Measurements from ENCODE around the gene MAP3K8. TPM values are rescaled to one million over a fixed set of nuclear protein-coding genes. Genes with fewer than 3 reads are reported as not detected.

Gene MAP3K8
- total RNA-seq, 1 donor from 2014 or later: 34.0 TPM

GRCh38 chr10:30510184-30510931, 76.4 kb downstream of the MAP3K8 start:
- Histone ChIP-seq H3K27ac (peak overlapping the region; percentile 52), H3K36me3 (no peaks in the 10 kb centered on the region), H3K27me3 (ENCODE audit: low read depth) (no peaks in the 10 kb centered on the region), H3K4me1 (peaks cover 32% of the 10 kb centered on the region), H3K9me3 (no peaks in the 10 kb centered on the region), H3K4me3 (no peak overlapping the region)
- intact Hi-C loops (cut with DNase I): no loop called here
- ATAC-seq (peak; percentile 76 to 89), DNase-seq (no peak)
- no peak for TF ChIP-seq CTCF (IDR thresholded peaks at IDR 0.05)

GRCh38 chr10:30510932-30511700, 77.1 kb downstream of the MAP3K8 start:
- H3K4me1 ChIP-seq: peaks cover 25% of the 10 kb centered on the region
- TF ChIP-seq CTCF (IDR thresholded peaks at IDR 0.05): no peak
- ATAC-seq (no peak), DNase-seq (no peak)
- H3K4me3 ChIP-seq: no peak overlapping the region
- no peak overlapping the region for H3K27ac ChIP-seq
- H3K9me3 ChIP-seq: no peaks in the 10 kb centered on the region
- intact Hi-C loops (cut with DNase I): no loop called here
- no peaks in the 10 kb centered on the region for H3K27me3 ChIP-seq (ENCODE audit: low read depth)
- no peaks in the 10 kb centered on the region for H3K36me3 ChIP-seq

Other genes with a start within 250 kb of the MAP3K8 start
- 23.6 TPM for gene MTPAP, start 84.9 kb upstream of the MAP3K8 start, total RNA-seq
- not detected for gene LYZL2, start 195.6 kb downstream of the MAP3K8 start, total RNA-seq

Data from lower lobe of right lung (tissue), 2 donors.